SW480 (cell line): Measurements from ENCODE around the gene IRS1.

Experiments
- DNase-seq: peaks from one replicate; pipeline ENCODE4 v3.0.0-alpha.2; 2016; ENCODE audit warnings: low spot score

The IRS1 gene

GRCh38 chr2:226790011-226790410 is 9.6 kb downstream of the IRS1 start:
- DNase-seq: no peak

- DNase-seq: no peak
These were observed 10.6 kb downstream of the IRS1 start for GRCh38 chr2:226788881-226789490.

- DNase-seq: no peak
These were observed 11.6 kb downstream of the IRS1 start for GRCh38 chr2:226788064-226788463.

- no peak for DNase-seq
These were observed 15.7 kb downstream of the IRS1 start for GRCh38 chr2:226783885-226784284.

- no peak for DNase-seq
These were observed 17.4 kb downstream of the IRS1 start for GRCh38 chr2:226782092-226782713.

GRCh38 chr2:226780431-226780830 is 19.2 kb downstream of the IRS1 start:
- DNase-seq: no peak

DNA sequence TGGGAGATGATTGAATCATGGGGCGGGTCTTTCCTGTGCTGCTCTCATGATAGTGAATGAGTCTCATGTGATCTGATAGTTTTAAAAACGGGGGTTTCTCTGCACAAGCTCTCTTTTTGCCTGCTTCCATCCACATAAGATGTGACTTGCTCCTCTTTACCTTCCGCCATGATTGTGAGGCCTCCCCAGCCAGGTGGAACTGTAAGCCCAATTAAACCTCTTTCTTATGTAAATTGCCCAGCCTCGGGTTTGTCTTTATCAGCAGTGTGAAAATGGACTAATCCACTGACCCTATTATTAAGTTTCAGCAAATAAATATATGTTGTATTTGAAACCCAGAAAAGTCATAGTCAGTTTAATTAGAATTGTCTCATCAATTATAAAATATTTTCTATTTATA is 22.0 kb downstream of the IRS1 start:
- DNase-seq: no peak

DNA sequence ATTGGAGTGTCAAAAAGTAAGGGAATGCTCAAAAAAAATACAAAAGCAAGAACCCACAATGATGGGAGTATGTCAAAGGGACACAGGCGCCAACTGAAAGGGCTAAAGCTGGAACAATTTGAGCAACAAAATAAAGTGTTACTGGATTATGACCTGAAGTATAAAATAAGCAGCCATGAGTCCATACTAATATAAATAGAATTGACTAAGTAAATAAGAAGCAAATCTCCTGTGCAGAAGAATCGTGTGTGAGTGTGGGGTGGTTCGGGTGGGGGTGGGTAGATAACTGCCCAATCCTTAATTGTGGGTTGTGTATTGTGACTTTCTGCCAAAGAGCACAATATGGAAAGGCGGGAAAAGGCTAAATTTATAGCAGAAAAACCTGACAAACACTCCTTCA is 23.5 kb downstream of the IRS1 start:
- no peak for DNase-seq

GRCh38 chr2:226775032-226775509 is 24.5 kb downstream of the IRS1 start:
- no peak for DNase-seq

DNA sequence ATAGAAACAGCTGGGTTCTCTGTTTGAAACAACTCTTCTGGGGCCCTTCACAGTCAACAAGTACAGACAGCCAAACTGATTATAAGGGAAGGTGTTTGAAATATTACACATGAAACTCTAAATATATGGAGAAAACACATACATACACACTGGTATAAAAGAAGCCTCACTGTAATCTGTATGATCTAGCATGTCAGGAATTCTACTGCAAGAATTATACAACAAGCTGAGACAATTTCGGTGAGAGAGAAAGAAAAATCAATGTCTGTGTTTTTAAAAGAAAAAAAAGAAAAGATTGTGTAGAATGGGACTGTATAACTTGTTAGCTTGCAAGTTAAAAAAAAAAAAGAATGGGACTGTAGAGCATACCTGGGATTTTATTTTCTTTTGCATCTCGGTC is 26.3 kb downstream of the IRS1 start:
- no peak for DNase-seq

GRCh38 chr2:226772389-226773179 is 27.0 kb downstream of the IRS1 start:
- no peak for DNase-seq

DNA sequence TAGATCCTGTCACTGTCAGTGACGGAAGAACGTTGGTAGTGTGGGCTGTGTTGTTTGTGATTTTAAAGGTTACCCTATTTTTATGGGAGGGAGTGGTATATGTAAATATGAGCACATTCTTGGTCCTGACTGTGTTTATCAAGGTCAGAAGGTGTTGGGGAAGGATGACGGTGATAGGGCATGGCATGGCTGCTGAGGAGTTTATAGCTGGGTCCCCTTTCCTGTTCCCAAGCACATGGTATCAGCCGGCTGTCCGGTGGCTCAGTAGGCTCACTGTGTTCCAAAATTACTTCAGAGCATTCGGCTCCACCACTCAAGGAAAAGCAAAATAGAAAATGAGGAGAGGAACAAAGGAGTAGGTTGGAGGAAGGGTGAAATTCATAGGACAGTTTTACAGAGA is 28.6 kb downstream of the IRS1 start:
- no peak for DNase-seq

GRCh38 chr2:226767056-226767813 is 32.4 kb downstream of the IRS1 start:
- DNase-seq: no peak

GRCh38 chr2:226766352-226767055 is 33.1 kb downstream of the IRS1 start:
- DNase-seq: no peak

DNA sequence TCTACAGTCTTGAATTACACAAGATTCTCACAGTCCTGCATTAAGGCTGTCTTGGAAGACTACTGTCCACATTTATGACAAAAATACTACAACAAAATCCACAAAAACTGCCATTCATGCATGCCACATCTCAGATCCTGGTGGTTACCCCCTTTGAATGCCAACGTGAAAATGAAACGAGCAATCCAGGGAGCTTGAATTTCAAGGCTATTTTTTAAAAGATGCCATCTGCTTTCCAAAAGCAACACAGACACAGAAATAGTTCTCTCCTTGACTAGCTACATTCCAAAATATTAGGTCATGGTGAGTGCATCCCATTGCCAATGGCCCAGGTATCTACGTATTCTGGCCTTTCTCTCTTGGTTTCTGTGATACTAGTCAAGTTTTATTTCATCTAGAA is 36.3 kb downstream of the IRS1 start:
- no peak for DNase-seq

- DNase-seq: no peak
These were observed 38.4 kb downstream of the IRS1 start for GRCh38 chr2:226761195-226761583.

DNA sequence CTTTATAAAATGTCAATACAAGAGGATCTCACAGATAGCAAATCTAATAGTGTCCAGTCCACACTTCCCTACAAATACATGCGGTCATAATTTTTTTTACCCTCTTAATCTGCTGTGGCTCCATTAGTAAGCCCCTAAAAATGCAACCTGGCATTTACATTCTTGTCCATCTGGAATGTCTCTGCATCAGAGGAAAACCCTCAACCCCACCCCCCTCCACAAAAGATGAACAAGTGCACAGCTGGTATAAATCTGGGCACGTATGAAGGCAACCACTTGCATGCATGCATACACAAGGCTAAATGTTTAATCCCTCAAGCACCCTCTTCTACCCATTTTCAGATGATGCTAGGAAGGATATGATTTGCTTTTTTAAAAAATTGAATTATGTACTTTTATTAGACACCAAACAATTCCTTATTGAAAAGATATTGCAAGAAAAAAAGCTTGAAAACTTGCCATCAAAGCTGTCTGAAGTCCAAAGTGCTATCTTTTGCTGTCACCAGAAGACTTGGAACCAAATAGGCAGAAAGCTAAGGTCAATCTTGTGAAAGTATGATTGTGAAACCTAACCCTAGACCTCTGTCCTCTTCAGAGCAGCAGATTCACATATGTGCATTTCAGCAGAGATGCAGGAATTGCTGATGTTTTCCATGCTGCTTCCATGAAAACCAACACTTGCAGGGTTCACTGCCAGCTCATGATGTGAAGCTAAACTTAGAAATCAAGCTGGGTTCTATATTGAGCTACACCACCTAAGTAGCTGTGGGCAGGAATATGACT is 39.0 kb downstream of the IRS1 start:
- DNase-seq: no peak

GRCh38 chr2:226759768-226760167 is 39.9 kb downstream of the IRS1 start:
- DNase-seq: no peak

DNA sequence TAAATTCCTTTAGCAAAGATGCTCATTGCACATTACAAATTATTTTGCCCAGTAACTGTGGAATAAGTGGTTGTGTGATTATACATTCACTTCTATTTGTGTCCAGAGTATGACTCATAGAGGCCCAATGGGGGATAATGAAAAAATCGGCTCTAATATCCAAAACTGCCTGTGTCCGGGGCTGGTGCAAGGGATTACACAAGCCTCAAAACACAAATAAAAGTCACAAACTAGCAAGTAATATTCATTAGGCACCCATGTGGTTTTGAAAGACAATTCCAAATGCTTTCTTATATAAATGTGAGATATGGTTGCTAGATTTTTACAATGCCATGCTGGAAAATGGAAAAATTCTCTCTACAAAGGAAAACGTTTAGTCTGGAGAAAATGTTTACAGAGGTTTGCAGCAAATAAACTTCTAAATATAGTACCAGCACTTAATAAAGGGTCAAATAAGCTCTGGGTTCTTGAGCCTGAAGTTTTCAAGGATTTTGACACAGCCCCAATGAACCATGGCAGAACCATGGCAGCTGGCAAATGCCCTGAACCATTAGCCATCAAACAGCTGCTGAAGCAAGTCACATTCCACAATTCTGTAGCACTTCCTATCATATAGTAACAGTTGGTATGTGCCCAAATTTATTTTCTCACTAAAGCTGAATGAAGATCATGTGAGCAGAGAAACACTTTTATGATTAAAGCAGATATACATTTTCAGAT is 40.5 kb downstream of the IRS1 start:
- DNase-seq: no peak

GRCh38 chr2:226756131-226756530 is 43.5 kb downstream of the IRS1 start:
- peak; percentile 8 for DNase-seq
